Hepatocyte (in vitro differentiated cells): Measurements from ENCODE around the gene PRDM1. TPM values are rescaled to one million over a fixed set of nuclear protein-coding genes. Genes with fewer than 3 reads are reported as not detected.

Experiments used
- DNase-seq: peaks from one replicate; pipeline ENCODE4 v3.0.0-alpha.2; 2016; ENCODE audit warnings: low spot score
- H2AFZ ChIP-seq: fragments of 200-600 bp; sonication (generic); 2 replicates; pipeline ENCODE4 v1.6.0; 2016; ENCODE audit warnings: antibody characterized with exemption, mild to moderate bottlenecking
- H3K27ac ChIP-seq: fragments of 200-600 bp; sonication (generic); 2 replicates; pipeline ENCODE4 v1.5.1; 2016; ENCODE audit warnings: mild to moderate bottlenecking
- H3K27me3 ChIP-seq: fragments of 200-600 bp; sonication (generic); 2 replicates; pipeline ENCODE4 v1.6.1; 2016
- H3K36me3 ChIP-seq: fragments of 200-600 bp; sonication (generic); replicated peaks from 2 replicates; pipeline ENCODE4 v1.5.1; 2016; ENCODE audit warnings: low read depth; ENCODE audit not compliant: insufficient read depth
- H3K4me1 ChIP-seq: fragments of 200-600 bp; sonication (generic); 2 replicates; pipeline ENCODE4 v1.5.1; 2016; ENCODE audit warnings: mild to moderate bottlenecking, moderate library complexity; ENCODE audit not compliant: insufficient read depth
- H3K4me2 ChIP-seq: fragments of 200-600 bp; sonication (generic); 2 replicates; pipeline ENCODE4 v1.6.0; 2016
- H3K4me3 ChIP-seq: fragments of 200-600 bp; sonication (generic); 2 replicates; pipeline ENCODE4 v1.5.1; 2016; ENCODE audit warnings: mild to moderate bottlenecking
- H3K79me2 ChIP-seq: fragments of 200-600 bp; sonication (generic); 2 replicates; pipeline ENCODE4 v1.6.0; 2017; ENCODE audit warnings: mild to moderate bottlenecking
- H3K9me2 ChIP-seq: fragments of 200-600 bp; sonication (generic); replicated peaks from 2 replicates; pipeline ENCODE4 v1.6.0; 2017; ENCODE audit warnings: mild to moderate bottlenecking; ENCODE audit not compliant: insufficient read depth
- H3K9me3 ChIP-seq: fragments of 200-600 bp; sonication (generic); 2 replicates; pipeline ENCODE4 v1.5.1; 2016; ENCODE audit warnings: low read depth, mild to moderate bottlenecking
- H4K20me1 ChIP-seq: fragments of 200-600 bp; sonication (generic); 2 replicates; pipeline ENCODE4 v1.6.0; 2016; ENCODE audit warnings: mild to moderate bottlenecking; ENCODE audit not compliant: insufficient read depth, poor library complexity, severe bottlenecking
- EZH2 ChIP-seq: fragments of 200-600 bp; sonication (generic); IDR thresholded peaks from 2 replicates; pipeline ENCODE4 v1.6.1; 2016; ENCODE audit warnings: antibody characterized with exemption, mild to moderate bottlenecking, borderline replicate concordance
- EZH2phosphoT487 ChIP-seq: fragments of 200-600 bp; sonication (generic); IDR thresholded peaks from one replicate; pipeline ENCODE4 v1.6.1; 2018; ENCODE audit warnings: antibody characterized with exemption, mild to moderate bottlenecking, low read depth, moderate library complexity; ENCODE audit not compliant: unreplicated experiment, severe bottlenecking
- WGBS: methylation state at CpG from one replicate; pipeline ENCODE4 v1.1.6; 2016; ENCODE audit warnings: low lambda C conversion rate; ENCODE audit errors: missing lambda C conversion rate; 5-methylcytosine and 5-hydroxymethylcytosine counted together
- polyA plus RNA-seq: library from polyadenylated mRNA; unstranded; fragments of >200 nt; fragmentation: Nextera tagmentation; extraction: Ambion mirVana; gene quantifications from 2 replicates; pipeline ENCODE4 v1.2.1, GENCODE V29; 2016
- total RNA-seq: library from RNA; depleted of rRNA; stranded (reverse); fragments of >200 nt; gene quantifications from 2 replicates; pipeline ENCODE4 v1.2.3, GENCODE V29; 2014
- TF ChIP-seq, protein P1 (sequence below): fragments of 200-600 bp; sonication (generic); IDR thresholded peaks from 2 replicates; pipeline ENCODE4 v1.5.1; 2016; ENCODE audit warnings: antibody characterized with exemption, mild to moderate bottlenecking; ENCODE audit not compliant: poor library complexity

The PRDM1 gene
- total and polyA plus RNA-seq, 2 experiments from 2014 or later = 18.0 to 19.3 TPM

DNA sequence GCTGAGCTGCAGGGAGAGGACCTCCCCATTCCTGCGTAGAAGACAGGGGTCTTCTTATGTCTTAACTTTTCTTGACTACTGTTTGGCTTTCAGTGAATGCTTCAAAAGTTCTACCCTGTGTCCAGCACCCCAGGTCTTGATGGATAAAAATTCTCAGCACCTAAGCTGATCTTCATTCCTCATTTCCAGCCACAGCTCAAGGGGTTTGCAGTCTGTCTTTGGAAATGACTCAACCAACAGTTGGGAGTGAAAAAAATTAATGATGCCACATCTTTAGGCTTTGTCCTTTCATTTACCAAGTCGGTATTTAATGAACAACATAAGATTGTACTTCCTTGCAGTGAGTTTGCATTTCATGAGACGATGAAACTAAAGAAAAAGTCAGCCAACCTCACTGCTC is 40.3 kb downstream of the PRDM1 start:
- DNase-seq = no peak
- Histone ChIP-seq H3K9me2 (no peaks in the 10 kb centered on the region), H3K36me3 (no peaks in the 10 kb centered on the region), H3K27me3 (no peaks in the 10 kb centered on the region), H3K9me3 (no peaks in the 10 kb centered on the region), H2AFZ (no peak overlapping the region), H3K27ac (no peak overlapping the region), H3K4me3 (no peak overlapping the region), H3K4me1 (no peaks in the 10 kb centered on the region), H4K20me1 (no peaks in the 10 kb centered on the region), H3K79me2 (no peaks in the 10 kb centered on the region), H3K4me2 (no peak overlapping the region)
- WGBS = 96% methylated on average over 3 of the region's 3 CpGs
- TF ChIP-seq EZH2 (no peak), EZH2phosphoT487 (no peak)
- TF ChIP-seq, protein P1, sequence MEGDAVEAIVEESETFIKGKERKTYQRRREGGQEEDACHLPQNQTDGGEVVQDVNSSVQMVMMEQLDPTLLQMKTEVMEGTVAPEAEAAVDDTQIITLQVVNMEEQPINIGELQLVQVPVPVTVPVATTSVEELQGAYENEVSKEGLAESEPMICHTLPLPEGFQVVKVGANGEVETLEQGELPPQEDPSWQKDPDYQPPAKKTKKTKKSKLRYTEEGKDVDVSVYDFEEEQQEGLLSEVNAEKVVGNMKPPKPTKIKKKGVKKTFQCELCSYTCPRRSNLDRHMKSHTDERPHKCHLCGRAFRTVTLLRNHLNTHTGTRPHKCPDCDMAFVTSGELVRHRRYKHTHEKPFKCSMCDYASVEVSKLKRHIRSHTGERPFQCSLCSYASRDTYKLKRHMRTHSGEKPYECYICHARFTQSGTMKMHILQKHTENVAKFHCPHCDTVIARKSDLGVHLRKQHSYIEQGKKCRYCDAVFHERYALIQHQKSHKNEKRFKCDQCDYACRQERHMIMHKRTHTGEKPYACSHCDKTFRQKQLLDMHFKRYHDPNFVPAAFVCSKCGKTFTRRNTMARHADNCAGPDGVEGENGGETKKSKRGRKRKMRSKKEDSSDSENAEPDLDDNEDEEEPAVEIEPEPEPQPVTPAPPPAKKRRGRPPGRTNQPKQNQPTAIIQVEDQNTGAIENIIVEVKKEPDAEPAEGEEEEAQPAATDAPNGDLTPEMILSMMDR = no peak

DNA sequence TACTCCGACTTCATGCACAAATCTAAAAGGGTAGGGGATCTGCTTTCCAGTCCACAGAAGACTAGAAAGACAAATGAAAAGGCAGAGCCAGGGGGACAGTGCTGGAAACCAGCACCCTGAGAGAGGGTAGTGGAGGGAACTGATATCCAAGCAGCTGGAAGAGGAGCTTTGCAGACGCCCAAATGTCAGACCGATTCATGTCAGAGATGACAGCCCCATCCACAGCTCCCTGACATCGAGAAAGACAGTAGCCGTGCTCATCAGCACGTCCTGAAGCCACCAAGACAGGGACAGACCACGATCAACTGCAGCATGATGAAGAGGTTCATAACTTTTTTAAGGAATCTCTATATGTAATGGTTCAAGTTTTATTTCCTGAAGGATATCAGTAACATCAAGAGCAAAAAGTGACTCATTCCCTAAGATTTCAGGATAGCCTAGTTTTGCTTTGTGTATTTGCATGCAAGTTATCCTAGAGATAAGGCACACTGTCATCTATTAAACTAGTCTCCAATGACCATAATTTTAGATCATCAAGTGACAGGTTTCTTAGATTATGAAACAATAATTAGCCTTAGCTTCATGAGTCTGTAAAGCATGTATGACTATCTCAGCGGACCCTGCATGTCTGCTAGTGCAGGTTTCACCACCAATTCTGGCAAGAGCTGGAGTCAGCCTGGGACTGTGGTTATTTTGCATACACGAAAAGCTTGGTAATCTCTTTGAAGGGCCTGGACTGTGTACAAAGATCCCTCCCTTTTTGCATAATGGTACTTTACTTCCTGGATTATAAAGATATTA is 43.0 kb downstream of the PRDM1 start:
- no peaks in the 10 kb centered on the region for H3K79me2 ChIP-seq
- no peaks in the 10 kb centered on the region for H4K20me1 ChIP-seq
- H3K27ac ChIP-seq = no peak overlapping the region
- H3K9me2 ChIP-seq = no peaks in the 10 kb centered on the region
- H3K36me3 ChIP-seq = no peaks in the 10 kb centered on the region
- H3K4me2 ChIP-seq = peak overlapping the region; percentile 27
- H3K9me3 ChIP-seq = no peaks in the 10 kb centered on the region
- H2AFZ ChIP-seq = no peak overlapping the region
- no peak overlapping the region for H3K4me3 ChIP-seq
- 85% methylated on average over 9 of the region's 9 CpGs for WGBS
- no peak for TF ChIP-seq EZH2
- TF ChIP-seq, protein P1 = no peak
- TF ChIP-seq EZH2phosphoT487 = no peak
- no peaks in the 10 kb centered on the region for H3K4me1 ChIP-seq
- no peaks in the 10 kb centered on the region for H3K27me3 ChIP-seq
- DNase-seq = peak; percentile 44

DNA sequence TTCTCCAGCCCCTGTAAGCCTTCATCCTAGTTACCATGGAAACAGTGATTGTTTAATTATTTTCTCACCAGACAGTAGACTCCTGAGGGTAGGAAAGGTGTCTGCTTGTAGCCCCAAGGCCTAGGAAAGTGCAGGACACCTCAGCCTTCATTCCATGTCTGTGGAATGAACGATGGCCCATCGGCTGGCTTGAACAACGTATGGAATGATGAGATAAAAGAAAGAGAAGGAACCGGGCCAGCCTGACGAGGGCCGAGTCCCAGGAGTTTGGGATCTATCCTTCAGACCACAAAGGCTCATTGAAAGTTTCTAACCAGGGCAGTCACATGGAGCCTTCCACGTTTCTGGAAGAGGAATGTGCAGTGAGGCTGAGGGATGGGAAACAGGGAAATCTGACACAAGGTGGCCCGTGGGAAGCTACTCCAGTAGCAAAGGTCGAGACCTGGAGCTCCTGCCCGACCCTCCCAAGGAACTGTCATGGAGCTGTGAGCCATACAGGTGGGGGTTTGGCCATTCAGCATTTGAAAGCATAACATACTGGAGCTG is 46.1 kb downstream of the PRDM1 start:
- 84% methylated on average over 10 of the region's 10 CpGs for WGBS
- H4K20me1 ChIP-seq = no peaks in the 10 kb centered on the region
- no peaks in the 10 kb centered on the region for H3K4me1 ChIP-seq
- no peaks in the 10 kb centered on the region for H3K27me3 ChIP-seq
- no peaks in the 10 kb centered on the region for H3K9me3 ChIP-seq
- H3K4me3 ChIP-seq = no peak overlapping the region
- TF ChIP-seq, protein P1 = no peak
- no peak for TF ChIP-seq EZH2phosphoT487
- TF ChIP-seq EZH2 = no peak
- DNase-seq = no peak
- H2AFZ ChIP-seq = no peak overlapping the region
- no peak overlapping the region for H3K4me2 ChIP-seq
- no peaks in the 10 kb centered on the region for H3K9me2 ChIP-seq
- no peak overlapping the region for H3K27ac ChIP-seq
- H3K79me2 ChIP-seq = no peaks in the 10 kb centered on the region
- no peaks in the 10 kb centered on the region for H3K36me3 ChIP-seq
